CD4-positive, alpha-beta T cell treated with Interleukin-15 for 4 hours (primary cell): ENCODE results near the gene MOGAT1.

Experiments used
- DNase-seq: peaks from one replicate; pipeline ENCODE4 v3.0.0-alpha.2; 2020; ENCODE audit warnings: low spot score

Gene MOGAT1, protein sequence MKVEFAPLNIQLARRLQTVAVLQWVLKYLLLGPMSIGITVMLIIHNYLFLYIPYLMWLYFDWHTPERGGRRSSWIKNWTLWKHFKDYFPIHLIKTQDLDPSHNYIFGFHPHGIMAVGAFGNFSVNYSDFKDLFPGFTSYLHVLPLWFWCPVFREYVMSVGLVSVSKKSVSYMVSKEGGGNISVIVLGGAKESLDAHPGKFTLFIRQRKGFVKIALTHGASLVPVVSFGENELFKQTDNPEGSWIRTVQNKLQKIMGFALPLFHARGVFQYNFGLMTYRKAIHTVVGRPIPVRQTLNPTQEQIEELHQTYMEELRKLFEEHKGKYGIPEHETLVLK

DNA sequence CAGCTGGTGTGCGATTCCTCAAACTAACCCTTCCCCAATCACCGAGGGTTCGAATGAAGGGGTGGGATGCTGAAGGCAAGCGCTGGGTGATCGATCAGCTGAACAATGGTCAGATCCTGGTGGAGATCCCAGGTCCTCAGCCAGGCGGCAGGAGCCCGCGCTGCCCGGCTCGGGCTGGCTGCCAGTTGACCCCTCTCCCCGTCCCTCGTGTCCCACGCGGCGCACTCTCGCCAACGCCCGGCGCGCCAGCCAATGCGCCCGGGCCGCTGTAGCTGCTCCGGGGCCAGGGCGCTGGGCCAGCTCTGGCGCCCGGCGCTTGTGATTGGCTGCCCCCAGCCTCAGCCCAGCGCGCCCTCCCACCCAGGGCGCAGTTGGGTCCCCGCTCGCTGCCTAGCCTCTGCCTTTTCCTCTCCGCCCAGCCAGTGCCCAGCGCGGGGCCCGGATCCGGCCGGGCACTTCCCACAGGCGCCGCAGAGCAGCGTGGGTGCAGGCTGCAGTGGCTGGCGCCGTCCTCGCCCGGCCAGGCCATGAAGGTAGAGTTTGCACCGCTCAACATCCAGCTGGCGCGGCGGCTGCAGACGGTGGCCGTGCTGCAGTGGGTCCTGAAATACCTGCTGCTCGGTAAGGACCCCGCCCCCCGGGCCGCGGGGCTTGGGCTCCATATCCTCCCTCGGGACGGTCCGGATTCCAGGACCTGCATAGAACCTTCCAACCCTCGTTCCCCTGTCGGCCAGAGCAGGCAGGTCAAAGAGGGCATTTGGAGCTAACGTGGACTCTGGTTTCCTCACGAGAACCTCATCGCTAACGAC lies at the start of gene MOGAT1:
Gene MOGAT1 (plus strand): TSS at position 400 of the 809 bp plus-strand sequence. CDS start 128 bp downstream, at position 528.
- no peak for DNase-seq

- no peak for DNase-seq
Observed at GRCh38 chr2:222621893-222622292, 49.6 kb upstream of the MOGAT1 start.

GRCh38 chr2:222622910-222623309 lies 48.5 kb upstream of the MOGAT1 start:
- no peak for DNase-seq

DNA sequence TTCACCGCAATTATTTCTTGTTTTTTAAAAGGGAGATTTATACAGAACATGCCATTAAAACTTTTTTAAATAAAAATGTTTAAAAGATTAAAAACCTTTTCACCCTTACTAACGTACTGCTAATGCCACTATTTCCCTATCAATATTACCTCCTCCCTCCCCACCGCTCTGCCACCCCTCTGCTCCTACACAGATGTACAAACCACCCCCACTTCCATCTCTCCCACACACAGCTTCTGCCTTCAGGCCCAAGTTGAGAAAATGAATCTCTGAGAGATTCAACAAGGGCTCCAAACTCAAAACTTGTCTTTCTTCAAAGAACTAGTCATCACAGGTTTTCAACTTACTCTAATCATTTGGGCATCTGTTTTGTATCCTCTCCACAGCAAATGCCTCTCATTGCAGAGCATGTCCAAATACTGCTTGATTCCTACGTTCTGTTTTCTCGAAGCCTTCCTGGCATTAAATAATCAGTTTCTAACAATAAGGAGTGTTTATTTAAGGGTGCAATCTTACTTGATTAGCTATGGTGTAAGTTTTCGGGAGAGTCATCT lies 47.6 kb upstream of the MOGAT1 start:
- no peak for DNase-seq

- DNase-seq: no peak
Observed at GRCh38 chr2:222627764-222628163, 43.7 kb upstream of the MOGAT1 start.

- DNase-seq: no peak
Observed at GRCh38 chr2:222635295-222635694, 36.2 kb upstream of the MOGAT1 start.

- no peak for DNase-seq
Observed at GRCh38 chr2:222637067-222637466, 34.4 kb upstream of the MOGAT1 start.

DNA sequence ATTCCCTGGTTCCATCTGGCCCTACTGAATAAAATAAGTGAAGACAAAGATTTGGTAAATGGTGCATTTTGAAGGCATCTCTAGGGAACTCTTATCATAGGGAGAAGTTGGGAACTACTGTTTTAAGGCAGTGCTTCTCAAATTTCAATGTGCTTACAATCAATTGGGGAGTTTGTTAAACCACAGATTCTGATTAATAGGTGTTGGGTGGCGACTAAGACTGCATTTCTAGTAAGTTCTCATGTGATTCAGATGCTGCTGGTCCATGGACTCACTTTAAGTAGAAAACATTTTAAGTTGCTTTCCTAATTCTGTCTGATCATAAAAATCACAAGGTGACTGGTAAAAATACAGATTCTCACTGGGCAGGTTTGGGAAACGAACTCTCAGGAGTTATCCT lies 30.1 kb upstream of the MOGAT1 start:
- DNase-seq: no peak

DNA sequence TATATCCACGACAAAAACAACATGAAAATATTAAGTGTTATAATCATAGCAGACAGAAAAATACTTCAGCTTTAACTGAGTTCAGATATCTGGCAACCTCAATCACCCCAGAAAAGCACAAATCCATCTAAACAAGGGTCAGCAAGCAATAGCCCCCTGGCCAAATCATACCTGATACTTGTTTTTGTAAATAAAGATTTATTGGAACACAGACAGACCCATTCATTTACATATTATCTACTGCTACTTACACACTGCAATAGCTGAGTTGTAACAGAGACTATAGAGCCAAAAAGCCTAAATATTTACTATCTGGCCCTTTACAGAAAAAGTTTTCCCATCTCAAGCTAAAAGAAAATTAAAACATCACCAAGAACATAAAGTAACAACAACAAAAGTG lies 28.3 kb upstream of the MOGAT1 start:
- DNase-seq: no peak

DNA sequence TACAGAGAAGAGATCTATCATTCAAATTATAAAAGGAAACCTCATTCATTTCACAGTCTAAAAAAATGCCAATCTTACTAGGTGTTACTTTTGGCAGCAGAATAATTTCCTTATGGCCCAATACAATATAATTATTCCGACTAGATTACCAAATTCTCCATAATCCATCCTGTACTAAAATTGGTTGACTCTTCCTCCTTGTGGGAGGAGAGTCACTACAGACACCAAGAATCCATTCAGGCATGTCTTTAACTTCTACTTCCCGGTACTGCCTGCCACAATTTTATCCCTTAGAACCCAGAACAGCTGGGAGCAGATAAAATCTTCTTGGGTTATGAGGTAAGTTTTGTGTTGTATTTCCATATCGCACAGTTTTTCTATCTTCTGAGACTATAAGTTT lies 25.4 kb upstream of the MOGAT1 start:
- DNase-seq: no peak

- no peak for DNase-seq
Observed at GRCh38 chr2:222649801-222650200, 21.7 kb upstream of the MOGAT1 start.

- no peak for DNase-seq
Observed at GRCh38 chr2:222651718-222652418, 19.6 kb upstream of the MOGAT1 start.

- DNase-seq: peak; percentile 12
Observed at GRCh38 chr2:222652491-222653255, 18.8 kb upstream of the MOGAT1 start.

DNA sequence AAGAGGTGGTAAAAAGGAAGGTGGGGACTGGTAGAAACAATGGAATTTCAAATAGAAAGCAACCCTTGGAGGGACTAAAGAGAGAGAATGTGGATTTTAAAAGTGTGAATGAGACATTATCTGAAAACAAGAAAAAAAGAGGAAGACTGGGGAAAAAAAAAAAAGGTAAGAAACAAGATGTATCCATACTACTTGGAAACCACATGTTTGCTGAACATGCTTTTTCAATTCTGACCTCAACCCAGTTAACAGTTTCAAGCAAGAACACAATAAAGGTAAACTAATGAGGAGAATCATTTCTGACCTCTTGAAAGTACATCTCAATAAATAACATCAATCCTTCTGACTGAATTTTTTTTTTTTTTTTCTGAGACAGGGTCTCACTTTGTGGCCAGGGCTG lies 18.2 kb upstream of the MOGAT1 start:
- no peak for DNase-seq

DNA sequence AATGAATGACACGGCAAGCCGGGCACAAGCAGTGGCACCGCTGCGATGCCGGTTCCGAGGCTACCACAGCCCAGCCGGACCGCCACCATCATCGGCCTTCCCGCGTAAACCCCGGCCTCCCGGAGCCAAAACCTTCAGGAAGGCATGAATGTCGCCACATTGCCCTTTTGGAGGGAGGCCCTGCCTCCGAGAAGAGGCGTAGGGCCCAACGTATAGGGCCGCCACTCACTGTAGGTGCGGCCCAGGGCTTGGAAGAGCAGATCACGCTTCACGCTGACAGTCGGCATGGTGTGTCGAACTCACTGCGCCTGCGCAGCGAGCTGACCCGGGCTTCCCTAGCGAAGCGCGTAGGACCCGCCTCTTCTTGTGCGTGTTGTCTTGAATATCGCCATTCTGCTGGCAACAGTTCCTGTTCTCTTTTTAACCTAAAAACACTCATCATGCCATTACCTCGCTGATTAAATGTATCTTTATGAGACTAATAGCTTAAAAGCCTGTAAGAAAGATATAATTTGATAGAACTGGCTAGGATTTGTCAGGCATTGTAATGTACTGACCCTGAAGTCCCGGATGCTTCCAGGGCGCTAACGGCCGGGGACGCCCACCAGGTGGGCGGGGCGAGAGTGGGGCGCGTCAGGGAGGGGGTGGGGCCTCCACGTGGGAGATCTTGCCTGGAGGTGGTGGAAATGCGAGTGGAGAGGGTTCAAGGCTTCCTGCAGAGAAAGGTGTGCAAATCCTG lies 15.5 kb upstream of the MOGAT1 start, which contains the start of gene FARSB:
Gene FARSB (minus strand): TSS at position 306 of the 739 bp plus-strand sequence. CDS start 19 bp downstream, at position 287.
- DNase-seq: peak; percentile 95

DNA sequence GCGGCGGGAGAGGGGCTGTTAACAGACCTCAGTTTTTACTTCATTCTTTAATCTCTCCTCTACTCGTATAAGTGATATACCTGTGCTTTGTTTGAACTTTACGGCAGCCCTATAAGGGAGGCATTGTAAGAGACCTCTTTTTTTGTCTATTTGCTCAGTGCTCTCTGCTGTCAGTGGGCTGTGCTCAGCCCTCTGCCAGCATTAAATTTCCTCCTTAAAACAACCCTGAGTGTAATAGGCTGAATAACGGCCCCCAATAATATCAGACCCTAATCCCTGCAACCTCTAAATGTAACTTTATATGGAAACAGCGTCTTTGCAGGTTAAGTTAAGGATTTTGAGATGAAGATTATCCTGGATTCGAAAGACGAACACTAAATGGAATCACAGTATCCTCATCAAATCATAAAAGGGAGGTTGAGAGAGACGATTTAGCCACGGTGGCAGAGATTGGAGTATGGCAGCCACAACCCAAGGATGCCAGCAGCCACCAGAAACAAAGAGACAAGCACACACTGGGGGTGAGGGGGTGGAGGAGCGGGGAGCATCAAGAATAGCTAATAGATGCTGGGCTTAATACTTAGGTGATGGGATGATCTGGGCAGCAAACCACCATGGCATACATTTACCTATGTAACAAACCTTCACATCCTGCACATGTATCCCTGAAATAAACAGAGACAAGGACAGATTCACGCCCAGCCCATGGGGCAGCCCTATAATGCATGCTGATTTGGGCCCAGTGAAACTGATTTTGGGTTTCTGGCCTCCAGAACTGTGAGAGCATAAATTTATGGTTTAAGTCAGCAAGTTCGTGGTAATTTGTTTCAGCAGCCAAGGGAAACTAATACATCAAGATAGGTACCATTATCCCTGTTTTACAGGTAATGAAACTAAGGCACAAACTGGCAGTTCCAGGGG lies 14.7 kb upstream of the MOGAT1 start:
- no peak for DNase-seq

DNA sequence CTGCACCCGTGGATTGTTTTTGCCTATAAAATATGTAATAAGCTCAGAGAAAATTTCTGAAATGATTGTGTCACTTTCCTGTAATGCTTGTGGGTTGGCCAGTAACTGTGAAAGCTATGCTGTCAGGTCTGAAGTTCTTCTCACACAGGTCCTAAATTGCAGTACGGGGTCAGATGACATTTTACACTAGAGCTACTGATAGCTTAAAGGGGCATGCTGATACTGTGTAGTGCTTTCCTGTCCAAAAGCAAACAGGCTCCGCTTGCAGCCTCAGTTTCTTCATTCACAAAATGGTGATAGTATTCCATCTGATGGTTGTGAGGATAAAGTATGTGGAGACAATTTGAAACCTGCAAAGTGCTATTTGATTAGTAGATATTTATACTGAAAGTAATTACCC lies 8.0 kb upstream of the MOGAT1 start:
- no peak for DNase-seq

GRCh38 chr2:222668494-222669154 lies 2.8 kb upstream of the MOGAT1 start:
- DNase-seq: no peak

GRCh38 chr2:222669353-222669752 lies 2.1 kb upstream of the MOGAT1 start:
- DNase-seq: no peak
